Peyer's patch (tissue), 4 donors: ENCODE results near the gene DNAJC5G. TPM values are rescaled to one million over a fixed set of nuclear protein-coding genes. Genes with fewer than 3 reads are reported as not detected.

Experiments
- DNase-seq, 3 donors: peaks; one replicate each; pipeline ENCODE4 v3.0.0-alpha.2; 2017 to 2019
- H3K27ac ChIP-seq, 4 donors: fragments of 200-600 bp; sonication (generic); one replicate each; pipeline ENCODE4 v1.5.1; 2016 to 2019
- H3K27me3 ChIP-seq, 2 donors: fragments of 200-600 bp; sonication (generic); one replicate each; pipeline ENCODE4 v1.5.1; 2019
- H3K36me3 ChIP-seq, 3 donors: fragments of 200-600 bp; sonication (generic); one replicate each; pipeline ENCODE4 v1.5.1; 2016 to 2019
- H3K4me1 ChIP-seq, 4 donors: fragments of 200-600 bp; sonication (generic); one replicate each; pipeline ENCODE4 v1.5.1; 2016 to 2019
- H3K4me3 ChIP-seq, 4 donors: fragments of 200-600 bp; sonication (generic); 1 replicate in 3 of 4; 2 replicates in 1 of 4; pipeline ENCODE4 v1.5.1; 2016 to 2019; ENCODE audit warnings: mild to moderate bottlenecking in 1 of 4
- H3K9me3 ChIP-seq, 4 donors: fragments of 200-600 bp; sonication (generic); one replicate each; pipeline ENCODE4 v1.5.1; 2016 to 2019; ENCODE audit warnings: mild to moderate bottlenecking in 1 of 4
- POLR2A ChIP-seq, 2 donors: fragments of 450-650 bp; IDR thresholded peaks; one replicate each; pipeline ENCODE4 v1.5.1; 2017; ENCODE audit warnings: antibody characterized with exemption in 2 of 2, mild to moderate bottlenecking in 2 of 2, moderate library complexity in 2 of 2
- total RNA-seq, 4 donors: library from RNA; depleted of rRNA; stranded (reverse); fragments of >200 nt; gene quantifications; one replicate each; pipeline ENCODE4 v1.1.0, GENCODE V29; 2016
- TF ChIP-seq, protein P1 (sequence below), 6 experiments: fragments of 450-650 bp in 4 of 6; fragments of 200-600 bp in 2 of 6; sonication (generic) in 1 of 6; IDR thresholded peaks; one replicate each; pipeline ENCODE4 v1.5.1; 2017 to 2019; ENCODE audit warnings: antibody characterized with exemption in 6 of 6, mild to moderate bottlenecking in 3 of 6, moderate library complexity in 1 of 6

Gene DNAJC5G
- total RNA-seq, 4 donors from 2014 or later = 4.3 TPM; not detected in 3

DNA sequence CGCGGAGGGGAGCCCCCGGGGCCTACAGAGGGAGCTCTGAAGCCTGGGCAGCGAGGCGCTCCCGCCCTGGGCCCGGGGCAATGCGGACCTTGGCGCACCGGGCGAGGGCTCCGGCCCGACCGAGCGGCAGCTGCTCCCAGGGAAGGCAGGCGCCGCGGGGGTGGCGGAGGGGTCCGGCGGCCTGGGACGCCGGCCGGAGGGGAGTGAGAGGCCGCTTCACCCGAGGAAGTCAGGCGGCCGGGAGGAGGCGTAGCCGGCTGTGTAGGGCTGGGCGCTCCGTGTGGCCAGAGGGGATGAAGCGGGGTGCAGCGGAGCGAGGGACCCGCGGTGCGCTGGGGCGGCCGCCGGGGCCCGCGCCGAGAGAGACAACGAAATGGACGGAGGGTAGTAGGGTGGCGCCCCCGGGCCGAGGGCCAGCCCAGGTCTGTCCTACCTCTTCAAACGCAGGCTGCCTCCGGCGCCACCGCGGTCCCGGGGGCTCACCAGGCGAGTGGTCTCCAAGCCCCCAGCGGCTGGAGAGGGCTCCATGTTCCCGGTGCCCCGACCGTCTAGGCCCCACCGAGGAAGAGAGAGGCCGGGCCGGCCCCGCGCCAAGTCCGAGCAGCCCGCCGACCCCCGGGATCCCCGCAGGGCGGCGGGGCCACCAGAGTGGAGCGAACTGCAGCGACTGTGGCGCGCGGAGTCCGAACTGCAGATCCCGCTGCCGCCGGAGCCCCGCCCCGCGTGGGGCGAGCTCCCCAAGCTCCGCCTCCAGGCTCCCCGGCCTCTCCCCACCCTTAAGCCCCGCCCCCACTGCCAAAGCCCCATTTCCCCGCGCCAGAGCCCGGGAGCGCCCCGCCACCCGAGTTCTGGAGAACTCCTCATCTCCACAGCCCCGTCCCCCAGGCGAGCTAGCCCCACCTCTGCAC lies 12.6 kb upstream of the DNAJC5G start, which contains the start of gene SLC30A3:
Gene SLC30A3 (minus strand): TSS at position 669 of the 908 bp plus-strand sequence. CDS start 141 bp downstream, at position 528.
- Histone ChIP-seq H3K27ac (no peak within 1 kb of the TSS), H3K4me1 (peaks cover 0 to 37% (median 22%) of the 10 kb centered on the region in 4 donors), H3K9me3 (no peaks in the 10 kb centered on the region), H3K4me3 (peak within 1 kb of the TSS; percentile 34 to 66 (median 54)), H3K27me3 (peaks cover 0 to 41% of the 10 kb centered on the region in 2 donors), H3K36me3 (no peaks in the 10 kb centered on the region)
- DNase-seq = peak; percentile 61 to 84 (median 78)
- TF ChIP-seq, protein P1, sequence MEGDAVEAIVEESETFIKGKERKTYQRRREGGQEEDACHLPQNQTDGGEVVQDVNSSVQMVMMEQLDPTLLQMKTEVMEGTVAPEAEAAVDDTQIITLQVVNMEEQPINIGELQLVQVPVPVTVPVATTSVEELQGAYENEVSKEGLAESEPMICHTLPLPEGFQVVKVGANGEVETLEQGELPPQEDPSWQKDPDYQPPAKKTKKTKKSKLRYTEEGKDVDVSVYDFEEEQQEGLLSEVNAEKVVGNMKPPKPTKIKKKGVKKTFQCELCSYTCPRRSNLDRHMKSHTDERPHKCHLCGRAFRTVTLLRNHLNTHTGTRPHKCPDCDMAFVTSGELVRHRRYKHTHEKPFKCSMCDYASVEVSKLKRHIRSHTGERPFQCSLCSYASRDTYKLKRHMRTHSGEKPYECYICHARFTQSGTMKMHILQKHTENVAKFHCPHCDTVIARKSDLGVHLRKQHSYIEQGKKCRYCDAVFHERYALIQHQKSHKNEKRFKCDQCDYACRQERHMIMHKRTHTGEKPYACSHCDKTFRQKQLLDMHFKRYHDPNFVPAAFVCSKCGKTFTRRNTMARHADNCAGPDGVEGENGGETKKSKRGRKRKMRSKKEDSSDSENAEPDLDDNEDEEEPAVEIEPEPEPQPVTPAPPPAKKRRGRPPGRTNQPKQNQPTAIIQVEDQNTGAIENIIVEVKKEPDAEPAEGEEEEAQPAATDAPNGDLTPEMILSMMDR (IDR thresholded peaks at IDR 0.05) = no peak
- no peak for TF ChIP-seq POLR2A (IDR thresholded peaks at IDR 0.05)

DNA sequence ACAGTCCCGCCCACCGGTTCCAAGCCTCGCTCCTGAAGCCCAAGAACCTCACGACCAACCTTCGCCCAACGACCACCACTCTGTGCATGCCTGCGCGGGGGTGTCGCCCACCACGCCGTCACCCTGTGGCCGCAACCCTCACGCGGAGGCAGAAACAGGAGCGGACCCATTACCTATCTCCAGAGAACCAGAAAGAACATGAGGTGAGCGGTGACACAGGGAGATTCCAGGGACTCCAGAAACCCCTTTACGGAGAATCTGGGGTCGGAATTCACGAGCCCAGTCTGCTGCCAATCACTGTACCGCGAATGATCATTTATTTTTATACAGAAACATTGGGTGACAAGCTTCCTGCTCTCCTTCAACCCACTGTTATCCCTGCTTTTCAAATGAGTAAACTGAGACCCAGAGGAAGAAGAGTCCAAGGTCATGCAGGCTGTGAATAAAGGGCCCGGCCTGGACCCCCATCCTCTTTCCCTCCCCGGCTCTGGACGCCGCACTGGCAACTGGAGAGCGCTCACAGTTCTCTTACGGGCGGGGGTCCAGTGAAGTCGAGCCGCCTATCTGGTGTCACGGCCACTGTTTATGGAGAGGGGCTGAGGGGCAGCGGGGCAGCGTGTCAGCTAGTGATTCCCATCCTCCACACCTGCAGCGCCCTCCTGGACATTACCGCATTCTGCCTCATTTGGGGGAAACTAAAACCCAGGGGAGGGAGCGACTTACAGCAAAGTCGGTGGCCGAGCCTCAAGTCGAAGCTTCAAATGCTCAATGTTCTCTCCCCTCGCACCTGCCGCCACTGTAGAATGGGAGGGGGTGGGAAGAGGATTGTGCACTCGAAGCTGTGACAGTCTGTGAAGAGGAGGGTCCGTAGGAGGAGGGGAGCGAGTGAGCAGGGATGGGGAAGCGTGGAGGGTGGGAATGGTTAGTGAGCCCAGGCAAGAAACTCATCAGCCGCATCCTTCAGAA lies 11.7 kb upstream of the DNAJC5G start:
- no peak overlapping the region for H3K27ac ChIP-seq
- DNase-seq = no peak
- peaks cover 0 to 41% of the 10 kb centered on the region in 2 donors for H3K27me3 ChIP-seq
- no peaks in the 10 kb centered on the region for H3K9me3 ChIP-seq
- H3K4me1 ChIP-seq = peaks cover 0 to 37% (median 22%) of the 10 kb centered on the region in 4 donors
- H3K4me3 ChIP-seq = peak overlapping the region; percentile 34 to 66 (median 54)
- no peaks in the 10 kb centered on the region for H3K36me3 ChIP-seq
- no peak for TF ChIP-seq POLR2A (IDR thresholded peaks at IDR 0.05)
- TF ChIP-seq, protein P1 (IDR thresholded peaks at IDR 0.05) = no peak

DNA sequence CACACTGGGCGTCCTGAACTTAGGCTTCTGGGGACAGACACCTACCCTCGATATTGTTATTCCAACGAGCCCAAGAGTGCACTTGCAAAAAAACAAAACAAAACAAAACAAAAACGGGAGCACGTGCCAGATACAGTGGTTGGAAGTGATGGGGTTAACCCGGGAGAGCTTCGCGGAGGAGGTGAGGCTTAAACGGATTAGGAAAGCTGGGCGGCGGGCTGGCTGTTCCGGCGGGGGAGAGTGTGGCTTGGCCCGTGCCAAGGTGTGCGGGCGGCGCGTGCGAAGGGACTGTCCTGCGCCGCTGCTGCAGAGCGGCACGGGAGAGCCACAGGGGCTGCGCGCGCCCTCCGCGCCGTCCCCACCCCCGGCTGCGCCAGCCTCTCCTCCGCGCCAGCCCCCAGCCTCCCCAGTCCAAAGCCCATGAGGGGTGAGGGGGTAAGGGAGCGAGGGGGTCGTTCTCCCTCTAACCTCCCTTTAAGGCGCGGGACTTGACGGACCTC lies 10.9 kb upstream of the DNAJC5G start:
- Histone ChIP-seq H3K4me1 (peaks cover 0 to 37% (median 22%) of the 10 kb centered on the region in 4 donors), H3K9me3 (no peaks in the 10 kb centered on the region), H3K36me3 (no peaks in the 10 kb centered on the region), H3K27me3 (peaks cover 0 to 41% of the 10 kb centered on the region in 2 donors), H3K4me3 (peak overlapping the region in 3 of 4 donors; percentile 41 to 66 (median 44)), H3K27ac (no peak overlapping the region)
- TF ChIP-seq POLR2A (IDR thresholded peaks at IDR 0.05) = no peak
- TF ChIP-seq, protein P1 (IDR thresholded peaks at IDR 0.05) = no peak
- no peak for DNase-seq

DNA sequence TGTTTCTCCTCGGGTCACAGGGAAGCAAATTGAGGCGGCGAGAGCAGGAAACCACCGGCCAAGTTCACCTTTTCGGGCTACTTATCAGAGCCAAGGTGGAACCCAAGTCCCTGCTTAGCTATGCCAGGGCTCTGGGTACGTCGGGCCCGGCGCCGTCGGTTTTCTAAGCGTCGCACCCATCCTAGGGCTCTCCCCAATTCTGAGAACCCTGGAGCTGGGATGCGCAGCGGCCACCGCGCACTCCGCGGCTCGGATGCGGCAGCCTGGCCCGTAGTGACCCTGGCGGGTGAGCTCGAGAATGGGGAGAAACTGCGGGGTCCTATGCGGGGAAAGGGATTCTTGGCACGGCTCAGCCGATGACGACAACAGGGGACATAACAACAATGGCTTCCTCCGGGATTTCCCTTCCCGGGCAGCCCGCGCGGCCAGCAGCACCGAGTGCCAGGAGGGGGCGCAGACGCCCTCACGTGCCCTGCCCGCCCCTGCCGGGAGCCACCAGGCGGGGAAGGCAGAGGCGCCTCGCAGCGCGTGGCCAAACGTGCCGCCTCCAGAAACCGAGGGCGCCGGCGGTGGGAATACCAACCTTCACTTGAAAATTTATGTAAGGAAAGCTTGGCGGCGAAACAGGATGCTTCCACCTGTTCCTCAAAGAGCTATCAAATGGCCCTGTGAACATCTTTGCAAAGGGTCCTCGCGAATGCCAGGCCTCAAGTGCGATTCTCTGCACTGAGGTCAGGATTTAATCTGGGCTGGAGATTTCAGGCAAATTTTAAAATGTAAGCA lies 10.3 kb upstream of the DNAJC5G start:
- TF ChIP-seq, protein P1 (IDR thresholded peaks at IDR 0.05) = peak in 5 of 6 experiments; percentile 10 to 49 (median 40)
- no peak for TF ChIP-seq POLR2A (IDR thresholded peaks at IDR 0.05)
- H3K4me3 ChIP-seq = peak overlapping the region in 3 of 4 donors; percentile 41 to 66 (median 44)
- no peaks in the 10 kb centered on the region for H3K9me3 ChIP-seq
- peaks cover 0 to 37% (median 22%) of the 10 kb centered on the region in 4 donors for H3K4me1 ChIP-seq
- H3K27ac ChIP-seq = no peak overlapping the region
- peaks cover 0 to 41% of the 10 kb centered on the region in 2 donors for H3K27me3 ChIP-seq
- DNase-seq = peak; percentile 30 to 73 (median 69)
- H3K36me3 ChIP-seq = no peaks in the 10 kb centered on the region
